PFSK-1 (cell line): ENCODE data around the gene KCNT2.

Experiments used
- FOXP2 ChIP-seq: optimal IDR thresholded peaks from 2 replicates; pipeline ENCODE3; 2011; ENCODE audit warnings: borderline replicate concordance, control low read depth, inconsistent platforms; ENCODE audit not compliant: insufficient read depth; ENCODE audit errors: extremely low read length, extremely low read depth
- POLR2AphosphoS5 ChIP-seq: IDR thresholded peaks from 2 replicates; pipeline ENCODE4 v1.6.1; 2012; ENCODE audit warnings: low read depth, mild to moderate bottlenecking, control low read depth, low read length, moderate library complexity
- REST ChIP-seq, 2 experiments: IDR thresholded peaks; 2 replicates each; pipeline versions ENCODE4 v1.6.1 to v1.8.0; 2011 to 2012; ENCODE audit warnings: low read depth in 2 of 2, low read length in 2 of 2, control low read depth in 1 of 2, inconsistent platforms in 1 of 2, mild to moderate bottlenecking in 1 of 2, moderate library complexity in 1 of 2; ENCODE audit not compliant: insufficient read depth in 1 of 2
- SIN3A ChIP-seq: IDR thresholded peaks from 2 replicates; pipeline ENCODE4 v1.6.1; 2012; ENCODE audit warnings: mild to moderate bottlenecking, low read length, moderate library complexity, borderline replicate concordance; ENCODE audit not compliant: insufficient read depth
- TAF1 ChIP-seq: IDR thresholded peaks from 2 replicates; pipeline ENCODE4 v1.6.1; 2012; ENCODE audit warnings: low read length, control low read depth, borderline replicate concordance; ENCODE audit not compliant: insufficient read depth

Gene KCNT2

GRCh38 chr1:196355206-196355786, 252.9 kb downstream of the KCNT2 start:
- TF ChIP-seq TAF1 (no peak), REST (IDR thresholded peaks at IDR 0.05; ENCODE audit: insufficient read depth in 1 of 2, low read depth in 2 of 2, low read length in 2 of 2) (no peak), SIN3A (no peak), POLR2AphosphoS5 (no peak), FOXP2 (no peak)

- TF ChIP-seq REST (IDR thresholded peaks at IDR 0.05; ENCODE audit: insufficient read depth in 1 of 2, low read depth in 2 of 2, low read length in 2 of 2) = no peak
- TF ChIP-seq FOXP2 = no peak
- TF ChIP-seq SIN3A = no peak
- TF ChIP-seq POLR2AphosphoS5 = no peak
- no peak for TF ChIP-seq TAF1
Measured at GRCh38 chr1:196344453-196344852, 263.8 kb downstream of the KCNT2 start.

- TF ChIP-seq SIN3A (no peak), REST (IDR thresholded peaks at IDR 0.05; ENCODE audit: insufficient read depth in 1 of 2, low read depth in 2 of 2, low read length in 2 of 2) (no peak), POLR2AphosphoS5 (no peak), TAF1 (no peak), FOXP2 (no peak)
Measured at GRCh38 chr1:196324345-196324744, 283.9 kb downstream of the KCNT2 start.

- TF ChIP-seq FOXP2 (no peak), POLR2AphosphoS5 (no peak), TAF1 (no peak), REST (IDR thresholded peaks at IDR 0.05; ENCODE audit: insufficient read depth in 1 of 2, low read depth in 2 of 2, low read length in 2 of 2) (no peak), SIN3A (no peak)
Measured at GRCh38 chr1:196323869-196324268, 284.4 kb downstream of the KCNT2 start.

GRCh38 chr1:196319301-196319700, 288.9 kb downstream of the KCNT2 start:
- no peak for TF ChIP-seq FOXP2
- TF ChIP-seq SIN3A = no peak
- TF ChIP-seq POLR2AphosphoS5 = no peak
- TF ChIP-seq TAF1 = no peak
- TF ChIP-seq REST (IDR thresholded peaks at IDR 0.05; ENCODE audit: insufficient read depth in 1 of 2, low read depth in 2 of 2, low read length in 2 of 2) = no peak
